HG02840 (cell line): Measurements from ENCODE around the gene SMIM10L1.

ENCODE experiments used
- ATAC-seq: cut with Tn5 transposase; IDR thresholded peaks from one replicate; pipeline ENCODE4 v1.9.1; 2021; ENCODE audit warnings: mild to moderate bottlenecking, moderate library complexity, moderate number of reproducible peaks; ENCODE audit not compliant: unreplicated experiment, low FRiP score

The SMIM10L1 gene

GRCh38 chr12:11182529-11182928 is 11.5 kb downstream of the SMIM10L1 start:
- ATAC-seq = no peak

- no peak for ATAC-seq
Measured at GRCh38 chr12:11183011-11183410, 12.0 kb downstream of the SMIM10L1 start.

GRCh38 chr12:11186837-11187236 is 15.8 kb downstream of the SMIM10L1 start, which contains the start of gene TAS2R42:
TSS of gene TAS2R42 (minus strand) at chr12:11186937. CDS start at chr12:11186937, 0 bp downstream.
- ATAC-seq = no peak

- no peak for ATAC-seq
Measured at GRCh38 chr12:11202811-11203210, 31.8 kb downstream of the SMIM10L1 start.

- no peak for ATAC-seq
Measured at GRCh38 chr12:11204173-11204572, 33.2 kb downstream of the SMIM10L1 start.

GRCh38 chr12:11209113-11209512 is 38.1 kb downstream of the SMIM10L1 start:
- no peak for ATAC-seq
